Ovary (tissue), 10 donors: ENCODE measurements around the gene TSSK1B. TPM values are rescaled to one million over a fixed set of nuclear protein-coding genes. Genes with fewer than 3 reads are reported as not detected.

Source experiments
- DNase-seq, 5 donors: peaks; one replicate each; pipeline ENCODE4 v3.0.0-alpha.2; 2019 to 2020
- H3K27ac ChIP-seq, 2 donors: fragments of 200-600 bp; one replicate each; pipeline versions ENCODE4 v1.5.1 to v1.8.0; 2019 to 2022
- H3K27me3 ChIP-seq: fragments of 200-600 bp; one replicate; pipeline ENCODE4 v1.8.0; 2022
- H3K36me3 ChIP-seq: fragments of 200-600 bp; sonication (generic); one replicate; pipeline ENCODE4 v1.5.1; 2019
- H3K4me1 ChIP-seq: one replicate; pipeline ENCODE4 v1.8.1; 2013; ENCODE audit warnings: mild to moderate bottlenecking, moderate library complexity; ENCODE audit not compliant: insufficient read depth
- H3K4me3 ChIP-seq: fragments of 200-600 bp; sonication (generic); one replicate; pipeline ENCODE4 v1.5.1; 2017
- H3K9me3 ChIP-seq, 2 donors: fragments of 200-600 bp in 1 of 2; sonication (generic) in 1 of 2; one replicate each; pipeline versions ENCODE4 v1.5.1 to v1.8.1; 2013 to 2019; ENCODE audit warnings: mild to moderate bottlenecking in 1 of 2, moderate library complexity in 1 of 2
- CTCF ChIP-seq, 3 donors: fragments of 450-650 bp in 2 of 3; fragments of 200-600 bp in 1 of 3; IDR thresholded peaks; one replicate each; pipeline versions ENCODE4 v1.5.1 to v1.8.0; 2016 to 2022; ENCODE audit warnings: antibody characterized with exemption in 3 of 3, mild to moderate bottlenecking in 1 of 3
- EP300 ChIP-seq: sonication (generic); formaldehyde crosslinking; IDR thresholded peaks from one replicate; pipeline ENCODE4 v1.6.1; 2017; ENCODE audit warnings: antibody characterized with exemption
- POLR2A ChIP-seq: fragments of 450-650 bp; IDR thresholded peaks from one replicate; pipeline ENCODE4 v1.6.1; 2017; ENCODE audit warnings: antibody characterized with exemption, mild to moderate bottlenecking, moderate library complexity
- WGBS, 3 donors: extraction: QIAGEN DNeasy Blood & Tissue Kit in 1 of 3; methylation state at CpG; one replicate each; pipeline versions ENCODE4 v1.1.5 to v1.1.7; 2013 to 2017; 5-methylcytosine and 5-hydroxymethylcytosine counted together
- intact Hi-C, 4 donors: fragments of 100-400 bp; cut with DNase I; formaldehyde crosslinking; loops; one replicate each; pipeline versions ENCODE4 v1.11.0 to v1.15.1; 2022 to 2023
- long read RNA-seq, 3 donors: library from polyadenylated mRNA in 2 of 3; unstranded in 2 of 3; transcript quantifications; one replicate each; pipeline ENCODE4 v2.0.0 and lab custom pipeline, GENCODE V29; 2021 to 2026
- polyA plus RNA-seq, 2 donors: library from polyadenylated mRNA; stranded (reverse); fragments of 200-250 nt in 1 of 2; fragments of 350-450 nt in 1 of 2; fragmentation: Illumina TruSeq in 1 of 2; extraction: RNeasy Lipid Tissue Mini Kit (QIAGEN cat#74804) in 1 of 2; gene quantifications; one replicate each; pipeline ENCODE4 v1.2.3, GENCODE V29; 2013 to 2014
- total RNA-seq, 7 donors: library from RNA; depleted of rRNA in 2 of 7; stranded (reverse); fragments of >200 nt in 2 of 7; fragmentation: NEBNext Ultra II Directional in 3 of 7; extraction: Animal tissue kit (Norgen Biotek cat#: 25700) in 3 of 7; gene quantifications; one replicate each; pipeline versions ENCODE4 v1.1.0 to v1.2.4, GENCODE V29; 2016 to 2023
- donor health status: DM: no; HTN: no; CAD: no; lungs with moderate emphysema.
- donor health status: DM: no; HTN: no; CAD: no.
- donor health status: Bipolar disorder and iron deficiency.
- donor health status: DM: yes; HTN: yes; CAD: no.
- donor health status: DM: no; HTN: no; CAD: no.
- donor health status: DM: yes; HTN: yes; CAD: no.

Gene TSSK1B
- total RNA-seq (under 1 TPM in 2 of 7 donors, not detected in 5; 0.08 to 0.15 TPM), polyA plus RNA-seq (not detected)
- long read RNA-seq, donor 1: 0 reads
- long read RNA-seq, donor 2: 0 reads
- long read RNA-seq, donor 3: 0 reads

- 82 to 95% (median 91%) methylated on average over 3 of the region's 3 CpGs for WGBS, 3 donors
- TF ChIP-seq POLR2A (no peak), CTCF (IDR thresholded peaks at IDR 0.05) (no peak), EP300 (no peak)
- intact Hi-C loops: no loop called here
- Histone ChIP-seq H3K9me3 (no peaks in the 10 kb centered on the region), H3K27me3 (no peaks in the 10 kb centered on the region), H3K36me3 (no peaks in the 10 kb centered on the region), H3K4me3 (no peak within 1 kb of the TSS), H3K27ac (no peak within 1 kb of the TSS), H3K4me1 (no peaks in the 10 kb centered on the region)
- no peak for DNase-seq
These were observed at the start of gene TSSK1B for GRCh38 chr5:113434889-113435288. Gene TSSK1B, minus strand, starts transcription at chr5:113434989. Its CDS starts 150 bp downstream, at chr5:113434839.

- Histone ChIP-seq H3K36me3 (no peaks in the 10 kb centered on the region), H3K27ac (no peak overlapping the region), H3K4me3 (no peak overlapping the region), H3K4me1 (no peaks in the 10 kb centered on the region), H3K27me3 (no peaks in the 10 kb centered on the region), H3K9me3 (no peaks in the 10 kb centered on the region)
- no peak for DNase-seq
- TF ChIP-seq POLR2A (no peak), CTCF (IDR thresholded peaks at IDR 0.05) (no peak), EP300 (no peak)
- 82 to 88% (median 82%) methylated on average over 5 of the region's 5 CpGs for WGBS, 3 donors
- intact Hi-C loops: no loop called here
These were observed 45.5 kb upstream of the TSSK1B start for GRCh38 chr5:113480243-113480642.

- Histone ChIP-seq H3K27me3 (no peaks in the 10 kb centered on the region), H3K9me3 (no peaks in the 10 kb centered on the region), H3K4me3 (no peak overlapping the region), H3K36me3 (no peaks in the 10 kb centered on the region), H3K27ac (no peak overlapping the region), H3K4me1 (peaks cover 2% of the 10 kb centered on the region)
- no peak for DNase-seq
- 82 to 92% (median 87%) methylated on average over 3 of the region's 3 CpGs for WGBS, 3 donors
- TF ChIP-seq CTCF (IDR thresholded peaks at IDR 0.05) (no peak), POLR2A (no peak), EP300 (no peak)
- intact Hi-C loops: no loop called here
These were observed 43.9 kb upstream of the TSSK1B start for GRCh38 chr5:113478691-113479090.

GRCh38 chr5:113474100-113474728, 39.4 kb upstream of the TSSK1B start:
- Histone ChIP-seq H3K27ac (no peak overlapping the region), H3K4me1 (peaks cover 2% of the 10 kb centered on the region), H3K4me3 (no peak overlapping the region), H3K36me3 (no peaks in the 10 kb centered on the region), H3K9me3 (no peaks in the 10 kb centered on the region), H3K27me3 (no peaks in the 10 kb centered on the region)
- intact Hi-C loops: no loop called here
- no peak for DNase-seq
- 7 to 13% (median 10%) methylated on average over 5 of the region's 5 CpGs for WGBS, 3 donors
- TF ChIP-seq POLR2A (no peak), EP300 (no peak), CTCF (IDR thresholded peaks at IDR 0.05) (no peak)
